GM19099 (cell line): ENCODE data around the gene ST3GAL4.

Source experiments
- POLR2A ChIP-seq: IDR thresholded peaks from 3 replicates; pipeline ENCODE4 v1.6.1; 2011; ENCODE audit warnings: low read depth; ENCODE audit not compliant: insufficient read length; ENCODE audit errors: extremely low read depth

The ST3GAL4 gene

GRCh38 chr11:126422446-126422845, 67.0 kb downstream of the ST3GAL4 start:
- TF ChIP-seq POLR2A, result no peak

- TF ChIP-seq POLR2A, result no peak
Measured at GRCh38 chr11:126423154-126423553, 67.7 kb downstream of the ST3GAL4 start.

GRCh38 chr11:126423743-126424142, 68.3 kb downstream of the ST3GAL4 start:
- TF ChIP-seq POLR2A, result no peak

GRCh38 chr11:126424471-126425039, 69.1 kb downstream of the ST3GAL4 start:
- TF ChIP-seq POLR2A, result no peak

GRCh38 chr11:126426106-126426505, 70.6 kb downstream of the ST3GAL4 start:
- no peak for TF ChIP-seq POLR2A

GRCh38 chr11:126426820-126427749, 71.6 kb downstream of the ST3GAL4 start:
- no peak for TF ChIP-seq POLR2A

GRCh38 chr11:126430581-126431335, 75.3 kb downstream of the ST3GAL4 start:
- TF ChIP-seq POLR2A, result no peak

GRCh38 chr11:126431401-126432064, 76.0 kb downstream of the ST3GAL4 start:
- TF ChIP-seq POLR2A, result no peak

- TF ChIP-seq POLR2A, result no peak
Measured at GRCh38 chr11:126432065-126432461, 76.6 kb downstream of the ST3GAL4 start.

- TF ChIP-seq POLR2A, result no peak
Measured at GRCh38 chr11:126432525-126432924, 77.0 kb downstream of the ST3GAL4 start.

- TF ChIP-seq POLR2A, result no peak
Measured at GRCh38 chr11:126433244-126433846, 77.9 kb downstream of the ST3GAL4 start.

- TF ChIP-seq POLR2A, result no peak
Measured at GRCh38 chr11:126433989-126434949, 78.8 kb downstream of the ST3GAL4 start.

GRCh38 chr11:126434950-126435335, 79.5 kb downstream of the ST3GAL4 start:
- no peak for TF ChIP-seq POLR2A
